Osteoblast (primary cell): Measurements from ENCODE around the gene TIMM13. TPM values are rescaled to one million over a fixed set of nuclear protein-coding genes. Genes with fewer than 3 reads are reported as not detected.

ENCODE experiments used
- DNase-seq: peaks from one replicate; pipeline ENCODE4 v3.0.0; 2011; ENCODE audit warnings: low spot score, mixed read lengths; ENCODE audit not compliant: insufficient read length; ENCODE audit errors: missing footprints
- H2AFZ ChIP-seq: 2 replicates; pipeline ENCODE4 v1.6.0; 2011; ENCODE audit warnings: mild to moderate bottlenecking, low read length
- H3K27ac ChIP-seq: 2 replicates; pipeline ENCODE4 v1.5.1; 2011; ENCODE audit warnings: mild to moderate bottlenecking, low read depth, low read length, moderate library complexity
- H3K27me3 ChIP-seq: 2 replicates; pipeline ENCODE4 v1.6.0; 2012; ENCODE audit warnings: mild to moderate bottlenecking, control low read depth, inconsistent platforms, low read length, moderate library complexity; ENCODE audit not compliant: insufficient read depth
- H3K36me3 ChIP-seq: 2 replicates; pipeline ENCODE4 v1.5.1; 2011; ENCODE audit warnings: mild to moderate bottlenecking, low read length, control low read depth, moderate library complexity; ENCODE audit not compliant: insufficient read depth
- H3K4me1 ChIP-seq: 2 replicates; pipeline ENCODE4 v1.5.1; 2011; ENCODE audit warnings: mild to moderate bottlenecking, low read length, control low read depth, moderate library complexity; ENCODE audit not compliant: insufficient read depth
- H3K4me2 ChIP-seq: 2 replicates; pipeline ENCODE4 v1.6.0; 2011; ENCODE audit warnings: mild to moderate bottlenecking, low read length; ENCODE audit not compliant: insufficient read depth
- H3K4me3 ChIP-seq: fragments of 200-600 bp; sonication (generic); 3 replicates; pipeline ENCODE4 v1.5.1; 2012; ENCODE audit warnings: mild to moderate bottlenecking, low read length, inconsistent platforms; ENCODE audit not compliant: insufficient read depth
- H3K79me2 ChIP-seq: 2 replicates; pipeline ENCODE4 v1.6.0; 2012; ENCODE audit warnings: mild to moderate bottlenecking, low read length, control low read depth, inconsistent platforms; ENCODE audit not compliant: insufficient read depth
- H3K9me3 ChIP-seq: 2 replicates; pipeline ENCODE4 v1.5.1; 2011; ENCODE audit warnings: low read depth, low read length, control low read depth
- H4K20me1 ChIP-seq: 2 replicates; pipeline ENCODE4 v1.6.0; 2012; ENCODE audit warnings: mild to moderate bottlenecking, low read length, control low read depth; ENCODE audit not compliant: insufficient read depth
- total RNA-seq: library from RNA; depleted of rRNA; stranded (reverse); fragments of >200 nt; gene quantifications from 2 replicates; pipeline ENCODE4 v1.2.3, GENCODE V29; 2012
- TF ChIP-seq, protein P1 (sequence below): IDR thresholded peaks from 2 replicates; pipeline ENCODE4 v1.5.1; 2011; ENCODE audit warnings: mild to moderate bottlenecking, low read depth, low read length, moderate library complexity; ENCODE audit errors: extremely low read depth

The TIMM13 gene
- total RNA-seq, 1 donor, result 27.9 TPM

DNA sequence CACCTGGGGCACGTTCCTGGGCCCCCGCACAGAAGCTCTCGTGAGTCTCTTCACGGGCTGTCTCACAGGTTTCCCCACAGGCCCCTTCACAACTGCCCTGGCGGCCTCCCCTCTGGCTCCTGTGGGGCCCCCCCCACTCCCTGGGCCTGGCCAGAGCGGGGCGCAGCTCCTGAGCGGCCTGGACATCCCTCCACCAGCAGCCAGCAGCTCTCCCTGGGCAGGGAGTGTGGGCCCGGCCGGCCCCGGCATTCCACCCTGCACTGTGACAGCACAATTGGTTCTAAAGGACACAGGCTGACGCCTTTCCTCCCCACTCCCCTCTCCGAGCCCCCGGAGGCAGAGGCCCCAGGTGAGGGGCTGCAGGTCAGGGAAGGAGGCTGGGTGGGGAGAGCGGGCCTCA is 9.5 kb upstream of the TIMM13 start:
- H3K4me1 ChIP-seq, result no peaks in the 10 kb centered on the region
- TF ChIP-seq, protein P1, sequence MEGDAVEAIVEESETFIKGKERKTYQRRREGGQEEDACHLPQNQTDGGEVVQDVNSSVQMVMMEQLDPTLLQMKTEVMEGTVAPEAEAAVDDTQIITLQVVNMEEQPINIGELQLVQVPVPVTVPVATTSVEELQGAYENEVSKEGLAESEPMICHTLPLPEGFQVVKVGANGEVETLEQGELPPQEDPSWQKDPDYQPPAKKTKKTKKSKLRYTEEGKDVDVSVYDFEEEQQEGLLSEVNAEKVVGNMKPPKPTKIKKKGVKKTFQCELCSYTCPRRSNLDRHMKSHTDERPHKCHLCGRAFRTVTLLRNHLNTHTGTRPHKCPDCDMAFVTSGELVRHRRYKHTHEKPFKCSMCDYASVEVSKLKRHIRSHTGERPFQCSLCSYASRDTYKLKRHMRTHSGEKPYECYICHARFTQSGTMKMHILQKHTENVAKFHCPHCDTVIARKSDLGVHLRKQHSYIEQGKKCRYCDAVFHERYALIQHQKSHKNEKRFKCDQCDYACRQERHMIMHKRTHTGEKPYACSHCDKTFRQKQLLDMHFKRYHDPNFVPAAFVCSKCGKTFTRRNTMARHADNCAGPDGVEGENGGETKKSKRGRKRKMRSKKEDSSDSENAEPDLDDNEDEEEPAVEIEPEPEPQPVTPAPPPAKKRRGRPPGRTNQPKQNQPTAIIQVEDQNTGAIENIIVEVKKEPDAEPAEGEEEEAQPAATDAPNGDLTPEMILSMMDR, result no peak
- no peak overlapping the region for H2AFZ ChIP-seq
- H4K20me1 ChIP-seq, result peaks cover 4% of the 10 kb centered on the region
- no peak overlapping the region for H3K4me3 ChIP-seq
- H3K4me2 ChIP-seq, result no peak overlapping the region
- peaks cover 28% of the 10 kb centered on the region for H3K36me3 ChIP-seq
- peaks cover 42% of the 10 kb centered on the region for H3K79me2 ChIP-seq
- DNase-seq, result no peak
- no peaks in the 10 kb centered on the region for H3K27me3 ChIP-seq
- no peaks in the 10 kb centered on the region for H3K9me3 ChIP-seq
- H3K27ac ChIP-seq, result no peak overlapping the region

- H4K20me1 ChIP-seq, result peaks cover 2% of the 10 kb centered on the region
- H3K9me3 ChIP-seq, result no peaks in the 10 kb centered on the region
- H3K36me3 ChIP-seq, result peaks cover 30% of the 10 kb centered on the region
- no peak for DNase-seq
- no peak overlapping the region for H2AFZ ChIP-seq
- peaks cover 36% of the 10 kb centered on the region for H3K79me2 ChIP-seq
- no peak overlapping the region for H3K27ac ChIP-seq
- H3K27me3 ChIP-seq, result no peaks in the 10 kb centered on the region
- TF ChIP-seq, protein P1, result no peak
- H3K4me1 ChIP-seq, result no peaks in the 10 kb centered on the region
- H3K4me2 ChIP-seq, result no peak overlapping the region
- H3K4me3 ChIP-seq, result no peak overlapping the region
These were observed 9.0 kb upstream of the TIMM13 start for GRCh38 chr19:2436384-2436783.

DNA sequence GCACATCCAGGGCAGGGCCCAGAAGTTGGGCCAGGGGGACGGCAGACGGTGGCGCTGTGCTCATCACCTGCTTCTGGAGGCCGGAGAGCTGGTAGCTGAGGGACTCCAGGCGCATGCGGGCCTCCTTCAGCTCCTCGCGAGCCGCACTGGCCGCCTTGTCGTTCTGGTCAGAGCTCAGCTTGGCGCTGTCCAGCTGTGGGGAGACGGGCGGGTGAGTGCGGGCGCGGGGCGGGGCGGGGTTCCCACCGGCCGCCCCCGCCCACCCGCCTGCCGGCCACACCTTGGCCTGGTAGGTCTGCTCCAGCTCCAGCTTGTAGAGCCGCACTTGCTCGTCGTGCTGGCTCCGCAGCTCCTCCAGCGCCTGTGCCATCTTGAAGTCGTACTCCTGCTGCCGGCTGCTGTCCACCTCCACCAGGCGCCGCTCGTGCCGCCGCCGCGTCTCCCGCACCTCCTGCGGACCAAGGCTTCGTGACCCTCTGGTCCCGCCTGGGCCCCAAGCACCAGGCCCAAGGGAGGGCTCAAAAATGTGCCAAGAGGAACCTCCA is 7.4 kb upstream of the TIMM13 start:
- H3K4me1 ChIP-seq, result no peaks in the 10 kb centered on the region
- H3K4me3 ChIP-seq, result no peak overlapping the region
- peaks cover 24% of the 10 kb centered on the region for H3K79me2 ChIP-seq
- TF ChIP-seq, protein P1, result no peak
- H3K27me3 ChIP-seq, result no peaks in the 10 kb centered on the region
- H3K27ac ChIP-seq, result no peak overlapping the region
- H3K36me3 ChIP-seq, result peaks cover 39% of the 10 kb centered on the region
- no peak overlapping the region for H2AFZ ChIP-seq
- no peaks in the 10 kb centered on the region for H4K20me1 ChIP-seq
- no peak overlapping the region for H3K4me2 ChIP-seq
- H3K9me3 ChIP-seq, result no peaks in the 10 kb centered on the region
- DNase-seq, result no peak

DNA sequence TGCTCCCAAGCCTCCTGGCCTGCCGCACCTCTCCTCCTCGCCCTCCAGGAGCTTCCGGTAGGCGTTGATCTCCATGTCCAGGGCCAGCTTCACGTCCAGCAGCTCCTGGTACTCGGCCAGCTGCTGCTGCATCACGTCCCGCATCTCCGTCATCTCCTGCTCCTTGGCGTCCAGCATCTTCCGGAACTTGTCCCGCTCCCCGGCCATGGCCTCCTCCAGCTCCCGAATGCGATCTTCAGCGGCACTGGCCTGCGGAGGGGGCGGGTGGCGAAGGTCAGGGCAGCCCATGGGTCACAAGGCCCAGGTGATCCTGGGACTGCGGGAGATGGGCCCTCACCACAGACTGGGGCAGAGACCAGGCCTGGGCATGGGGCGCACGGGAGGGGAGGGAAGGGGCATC is 6.9 kb upstream of the TIMM13 start:
- H3K36me3 ChIP-seq, result peaks cover 42% of the 10 kb centered on the region

More for the DNA sequence above, 6.9 kb upstream of the TIMM13 start:
- H3K4me2 ChIP-seq, result no peak overlapping the region
- no peak for DNase-seq
- no peak overlapping the region for H2AFZ ChIP-seq
- H3K27ac ChIP-seq, result no peak overlapping the region
- no peaks in the 10 kb centered on the region for H4K20me1 ChIP-seq
- TF ChIP-seq, protein P1, result no peak
- no peak overlapping the region for H3K4me3 ChIP-seq
- no peaks in the 10 kb centered on the region for H3K27me3 ChIP-seq
- H3K4me1 ChIP-seq, result peaks cover under 1% of the 10 kb centered on the region
- no peaks in the 10 kb centered on the region for H3K9me3 ChIP-seq
- H3K79me2 ChIP-seq, result peaks cover 21% of the 10 kb centered on the region
